K562 (cell line): ENCODE results near the gene RAE1. TPM values are rescaled to one million over a fixed set of nuclear protein-coding genes. Genes with fewer than 3 reads are reported as not detected.
A peak's percentile ranks its signal among the peaks of the same experiment; 100 is the strongest.

ENCODE experiments used
- DPF2 ChIP-seq: fragments of 450-650 bp; IDR thresholded peaks from 2 replicates; pipeline ENCODE4 v1.6.1; 2016
- EGR1 ChIP-seq: fragments of 450-650 bp; conservative IDR thresholded peaks from 2 replicates; pipeline ENCODE4 v1.6.1; 2017; ENCODE audit warnings: mild to moderate bottlenecking
- FOXK2 ChIP-seq, 2 experiments: fragments of 450-650 bp; IDR thresholded peaks in 1 of 2; conservative IDR thresholded peaks in 1 of 2; 2 replicates each; pipeline ENCODE4 v1.6.1; 2016; ENCODE audit warnings: low read depth in 2 of 2, mild to moderate bottlenecking in 1 of 2
- KLF16 ChIP-seq: IDR thresholded peaks from 2 replicates; pipeline ENCODE4 v1.6.1; 2016; ENCODE audit warnings: antibody characterized with exemption
- MED1 ChIP-seq: sonication (generic); formaldehyde crosslinking; IDR thresholded peaks from 2 replicates; pipeline ENCODE4 v1.8.1; 2023; ENCODE audit warnings: missing genetic modification reagents, borderline replicate concordance
- MTA2 ChIP-seq: fragments of 450-650 bp; IDR thresholded peaks from 2 replicates; pipeline ENCODE4 v1.6.1; 2016; ENCODE audit warnings: low read depth
- PHTF2 ChIP-seq: fragments of 250-450 bp; sonication (Bioruptor Pico); IDR thresholded peaks from 2 replicates; pipeline ENCODE4 v1.5.0; 2021; ENCODE audit warnings: mild to moderate bottlenecking
- POLR2B ChIP-seq: fragments of 450-650 bp; IDR thresholded peaks from 2 replicates; pipeline ENCODE4 v1.6.1; 2018; ENCODE audit warnings: low read depth; ENCODE audit not compliant: partially characterized antibody
- RBM25 ChIP-seq: fragments of 200-400 bp; formaldehyde crosslinking; IDR thresholded peaks from 2 replicates; pipeline ENCODE4 v1.6.1; 2018; ENCODE audit warnings: low read length, low read depth, moderate library complexity; ENCODE audit not compliant: severe bottlenecking
- STAT5B ChIP-seq: fragments of 250-450 bp; sonication (Bioruptor Pico); IDR thresholded peaks from 2 replicates; pipeline ENCODE4 v1.8.0; 2021; ENCODE audit warnings: mild to moderate bottlenecking, inconsistent platforms
- TAF1 ChIP-seq: IDR thresholded peaks from 2 replicates; pipeline ENCODE4 v1.6.1; 2011; ENCODE audit warnings: mild to moderate bottlenecking, low read length, moderate library complexity; ENCODE audit not compliant: insufficient read depth, control insufficient read depth, severe bottlenecking; ENCODE audit errors: extremely low read depth
- TEAD1 ChIP-seq, 2 experiments: fragments of 450-650 bp in 1 of 2; sonication (generic) in 1 of 2; formaldehyde crosslinking; IDR thresholded peaks; 2 replicates each; pipeline versions ENCODE4 v1.4.0 to v1.8.0; 2020 to 2022; ENCODE audit warnings: mild to moderate bottlenecking in 2 of 2, missing genetic modification reagents in 1 of 2
- XRCC4 ChIP-seq: IDR thresholded peaks from one replicate; pipeline ENCODE4 v1.6.1; 2011; ENCODE audit not compliant: insufficient read depth, insufficient read length; ENCODE audit errors: extremely low read depth
- ZNF263 ChIP-seq: sonication (generic); formaldehyde crosslinking; IDR thresholded peaks from 2 replicates; pipeline ENCODE4 v1.8.0; 2022; ENCODE audit warnings: mild to moderate bottlenecking, missing genetic modification reagents, borderline replicate concordance
- ZNF274 ChIP-seq: IDR thresholded peaks from 2 replicates; pipeline ENCODE4 v1.6.1; 2011; ENCODE audit warnings: low read depth, mild to moderate bottlenecking, low read length, moderate library complexity, borderline replicate concordance
- ZNF717 ChIP-seq: fragments of 250-450 bp; sonication (Bioruptor Pico); IDR thresholded peaks from 2 replicates; pipeline ENCODE4 v1.5.0; 2021
- ZNF77 ChIP-seq: fragments of 250-450 bp; sonication (Bioruptor Pico); IDR thresholded peaks from 2 replicates; pipeline ENCODE4 v1.5.0; 2020
- polyA plus RNA-seq, 8 experiments: library from polyadenylated mRNA; depleted of rRNA in 4 of 8; stranded (reverse) in 5 of 8; unstranded in 3 of 8; fragments of >200 nt; fragmentation: Nextera tagmentation in 2 of 8; fragmentation: Illumina TruSeq in 1 of 8; extraction: Ambion mirVana in 2 of 8; extraction: Trizol in 1 of 8; gene quantifications; 2 replicates each; pipeline versions ENCODE4 v1.2.1 to v1.2.3, GENCODE V29; 2011 to 2014; ENCODE audit warnings: inconsistent platforms in 1 of 8, missing spikeins in 1 of 8
- total RNA-seq, 7 experiments: library from RNA; depleted of rRNA in 6 of 7; stranded (reverse); fragments of >200 nt in 6 of 7; fragmentation: Illumina TruSeq in 2 of 7; extraction: Trizol in 2 of 7; gene quantifications; 2 replicates each; pipeline versions ENCODE4 v1.2.1 to v1.2.3, GENCODE V29; 2011 to 2021; ENCODE audit warnings: low replicate concordance in 1 of 7
- TF ChIP-seq, protein P1 (sequence below), 2 experiments: fragments of 450-650 bp; IDR thresholded peaks; 2 replicates each; pipeline ENCODE4 v1.6.1; 2016; ENCODE audit warnings: mild to moderate bottlenecking in 2 of 2, borderline replicate concordance in 1 of 2, low read depth in 1 of 2, moderate library complexity in 1 of 2
- TF ChIP-seq, protein P2 (sequence below): sonication (generic); formaldehyde crosslinking; IDR thresholded peaks from 2 replicates; pipeline ENCODE4 v1.9.0; 2022; ENCODE audit warnings: mild to moderate bottlenecking, missing genetic modification reagents
- TF ChIP-seq, protein P3 (sequence below): fragments of 450-650 bp; formaldehyde crosslinking; IDR thresholded peaks from 2 replicates; pipeline ENCODE4 v1.4.0; 2020; ENCODE audit warnings: mild to moderate bottlenecking, moderate library complexity

Gene RAE1
- total and polyA plus RNA-seq, 9 of the 15 experiments (the other 6 are each of a cell fraction or from before 2014, with no cell fraction given): 33.7 to 248 (median 77.7) TPM

DNA sequence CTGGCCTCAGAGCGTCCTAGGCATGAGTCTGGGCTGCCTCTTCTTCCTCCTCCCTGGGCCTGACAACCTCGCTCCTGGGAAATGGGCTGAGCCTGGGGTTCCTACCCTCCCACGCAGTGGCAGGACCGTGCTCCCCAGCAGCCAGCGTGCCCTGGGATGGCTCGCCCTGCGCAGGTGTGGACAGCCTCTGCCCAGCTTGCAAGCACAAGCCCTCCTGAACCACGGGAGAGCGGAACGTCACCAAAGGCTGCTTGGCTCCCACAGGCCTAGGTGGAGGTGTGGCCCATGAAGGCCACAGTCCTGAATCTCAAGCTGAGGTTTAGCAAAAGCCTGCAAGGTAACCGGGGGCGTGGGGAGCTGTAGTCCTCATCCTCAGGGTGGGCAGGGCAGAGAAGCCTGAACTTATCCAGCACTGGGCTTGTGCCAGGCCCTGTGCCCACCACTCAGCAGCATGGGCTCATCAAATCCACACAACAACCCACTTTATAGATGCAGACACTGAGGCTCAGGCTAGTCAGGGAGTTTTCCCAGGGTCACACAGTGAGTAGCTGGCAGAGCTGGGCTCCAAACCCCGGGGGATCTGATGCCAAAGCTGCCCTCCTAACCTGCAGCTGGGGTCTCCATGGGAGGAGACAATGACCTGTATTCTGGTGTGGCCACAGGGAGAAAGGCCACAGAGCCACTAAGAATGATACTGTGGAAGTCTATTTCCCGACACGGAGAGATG lies 65.4 kb downstream of the RAE1 start (continued):
- TF ChIP-seq, protein P1, sequence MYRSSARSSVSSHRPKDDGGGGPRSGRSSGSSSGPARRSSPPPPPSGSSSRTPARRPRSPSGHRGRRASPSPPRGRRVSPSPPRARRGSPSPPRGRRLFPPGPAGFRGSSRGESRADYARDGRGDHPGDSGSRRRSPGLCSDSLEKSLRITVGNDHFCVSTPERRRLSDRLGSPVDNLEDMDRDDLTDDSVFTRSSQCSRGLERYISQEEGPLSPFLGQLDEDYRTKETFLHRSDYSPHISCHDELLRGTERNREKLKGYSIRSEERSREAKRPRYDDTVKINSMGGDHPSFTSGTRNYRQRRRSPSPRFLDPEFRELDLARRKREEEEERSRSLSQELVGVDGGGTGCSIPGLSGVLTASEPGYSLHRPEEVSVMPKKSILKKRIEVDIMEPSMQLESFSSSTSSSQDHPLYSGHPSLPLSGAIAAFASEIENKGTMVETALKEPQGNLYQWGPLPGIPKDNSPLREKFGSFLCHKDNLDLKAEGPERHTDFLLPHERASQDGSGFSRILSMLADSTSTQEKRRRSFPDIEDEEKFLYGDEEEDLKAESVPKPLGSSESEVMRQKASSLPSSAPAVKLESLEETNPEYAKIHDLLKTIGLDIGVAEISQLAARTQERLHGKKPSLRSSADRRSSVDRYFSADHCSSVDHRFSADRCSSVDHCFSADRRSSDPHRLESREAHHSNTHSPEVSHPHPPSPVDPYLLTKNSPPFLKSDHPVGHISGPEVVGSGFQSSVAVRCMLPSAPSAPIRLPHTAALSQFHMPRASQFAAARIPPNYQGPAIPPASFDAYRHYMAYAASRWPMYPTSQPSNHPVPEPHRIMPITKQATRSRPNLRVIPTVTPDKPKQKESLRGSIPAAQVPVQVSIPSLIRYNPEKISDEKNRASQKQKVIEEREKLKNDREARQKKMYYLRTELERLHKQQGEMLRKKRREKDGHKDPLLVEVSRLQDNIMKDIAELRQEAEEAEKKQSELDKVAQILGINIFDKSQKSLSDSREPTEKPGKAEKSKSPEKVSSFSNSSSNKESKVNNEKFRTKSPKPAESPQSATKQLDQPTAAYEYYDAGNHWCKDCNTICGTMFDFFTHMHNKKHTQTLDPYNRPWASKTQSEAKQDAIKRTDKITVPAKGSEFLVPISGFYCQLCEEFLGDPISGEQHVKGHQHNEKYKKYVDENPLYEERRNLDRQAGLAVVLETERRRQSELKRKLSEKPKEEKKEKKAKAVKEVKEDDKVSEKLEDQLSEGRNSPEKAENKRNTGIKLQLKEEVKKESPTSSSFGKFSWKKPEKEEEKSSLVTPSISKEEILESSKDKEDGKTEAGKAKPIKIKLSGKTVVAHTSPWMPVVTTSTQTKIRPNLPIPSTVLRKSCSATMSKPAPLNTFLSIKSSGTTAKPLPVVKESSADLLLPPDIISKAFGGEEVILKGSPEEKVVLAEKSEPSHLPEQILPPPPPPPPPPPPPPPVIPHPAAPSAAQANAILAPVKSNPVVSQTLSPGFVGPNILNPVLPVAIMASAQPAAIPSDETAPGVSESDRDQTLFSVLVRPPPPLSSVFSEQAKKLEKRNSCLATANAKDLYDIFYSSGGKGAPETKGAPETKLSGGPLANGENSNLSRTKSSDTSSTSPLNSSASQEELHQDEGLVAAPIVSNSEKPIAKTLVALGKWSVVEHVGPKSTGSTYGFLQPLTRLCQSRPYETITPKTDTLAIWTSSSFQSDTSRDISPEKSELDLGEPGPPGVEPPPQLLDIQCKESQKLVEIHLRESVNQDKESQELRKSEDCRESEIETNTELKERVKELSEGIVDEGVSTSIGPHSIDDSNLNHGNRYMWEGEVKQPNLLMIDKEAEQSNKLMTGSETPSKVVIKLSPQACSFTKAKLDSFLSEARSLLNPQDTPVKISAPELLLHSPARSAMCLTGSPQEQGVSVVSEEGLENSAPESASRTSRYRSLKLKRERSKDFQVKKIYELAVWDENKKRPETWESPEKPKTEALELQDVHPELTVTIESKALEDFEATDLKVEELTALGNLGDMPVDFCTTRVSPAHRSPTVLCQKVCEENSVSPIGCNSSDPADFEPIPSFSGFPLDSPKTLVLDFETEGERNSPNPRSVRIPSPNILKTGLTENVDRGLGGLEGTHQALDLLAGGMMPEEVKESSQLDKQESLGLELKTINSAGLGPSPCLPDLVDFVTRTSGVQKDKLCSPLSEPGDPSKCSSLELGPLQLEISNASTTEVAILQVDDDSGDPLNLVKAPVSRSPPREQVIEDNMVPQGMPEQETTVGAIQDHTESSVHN (IDR thresholded peaks at IDR 0.05; ENCODE audit: borderline replicate concordance in 1 of 2, low read depth in 1 of 2): no peak
- TF ChIP-seq KLF16 (no peak), FOXK2 (conservative IDR thresholded peaks at IDR 0.05 in 1 of 2, IDR thresholded peaks at IDR 0.05 in 1 of 2; ENCODE audit: low read depth in 2 of 2) (no peak), XRCC4 (no peak), TEAD1 (CRISPR knock-in tag; IDR thresholded peaks at IDR 0.05) (no peak), ZNF274 (no peak), TAF1 (no peak), MTA2 (no peak), RBM25 (peak; percentile 70), MED1 (CRISPR knock-in tag) (no peak), ZNF263 (CRISPR knock-in tag) (peak; percentile 42; the same call in 1 of the 2 replicates), STAT5B (CRISPR knock-in tag) (no peak), ZNF77 (no peak), EGR1 (0 out of 2 replicates have a peak, but pooled peaks have one; percentile 26), DPF2 (no peak), ZNF717 (no peak), POLR2B (no peak), PHTF2 (CRISPR knock-in tag) (no peak)
- TF ChIP-seq, protein P2, sequence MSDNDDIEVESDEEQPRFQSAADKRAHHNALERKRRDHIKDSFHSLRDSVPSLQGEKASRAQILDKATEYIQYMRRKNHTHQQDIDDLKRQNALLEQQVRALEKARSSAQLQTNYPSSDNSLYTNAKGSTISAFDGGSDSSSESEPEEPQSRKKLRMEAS (CRISPR knock-in tag): 0 out of 2 replicates have a peak, but pooled peaks have one; percentile 4
- TF ChIP-seq, protein P3, sequence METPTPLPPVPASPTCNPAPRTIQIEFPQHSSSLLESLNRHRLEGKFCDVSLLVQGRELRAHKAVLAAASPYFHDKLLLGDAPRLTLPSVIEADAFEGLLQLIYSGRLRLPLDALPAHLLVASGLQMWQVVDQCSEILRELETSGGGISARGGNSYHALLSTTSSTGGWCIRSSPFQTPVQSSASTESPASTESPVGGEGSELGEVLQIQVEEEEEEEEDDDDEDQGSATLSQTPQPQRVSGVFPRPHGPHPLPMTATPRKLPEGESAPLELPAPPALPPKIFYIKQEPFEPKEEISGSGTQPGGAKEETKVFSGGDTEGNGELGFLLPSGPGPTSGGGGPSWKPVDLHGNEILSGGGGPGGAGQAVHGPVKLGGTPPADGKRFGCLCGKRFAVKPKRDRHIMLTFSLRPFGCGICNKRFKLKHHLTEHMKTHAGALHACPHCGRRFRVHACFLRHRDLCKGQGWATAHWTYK: no peak
